HG02973 (cell line): Measurements from ENCODE around the gene OR5AR1.
"Not testable (repeated sequence)": the region's sequence is repeated elsewhere in the genome, so short reads cannot be mapped to it uniquely, and the experiment has no call there.

Experiments
- ATAC-seq: cut with Tn5 transposase; IDR thresholded peaks from one replicate; pipeline ENCODE4 v1.9.1; 2021; ENCODE audit warnings: moderate library complexity; ENCODE audit not compliant: unreplicated experiment

The OR5AR1 gene

DNA sequence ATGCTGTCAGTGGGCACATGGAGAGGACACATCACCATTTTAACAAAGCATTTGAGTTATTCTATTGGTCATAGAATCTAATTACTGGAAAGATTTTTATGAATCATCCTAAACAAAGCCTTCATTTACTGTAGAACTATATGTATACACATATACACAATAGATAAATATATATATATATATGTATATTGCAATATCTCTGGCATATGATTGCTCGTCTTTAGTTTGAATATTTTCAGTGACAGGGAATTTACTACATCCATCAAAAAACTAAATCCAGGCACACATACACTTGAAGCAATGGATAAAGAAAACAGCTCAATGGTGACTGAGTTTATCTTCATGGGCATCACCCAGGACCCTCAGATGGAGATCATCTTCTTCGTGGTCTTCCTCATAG is at the start of gene OR5AR1:
TSS of gene OR5AR1 (plus strand) at position 301 of the 400 bp plus-strand sequence. CDS start at position 301, 0 bp downstream.
- ATAC-seq, result no peak

DNA sequence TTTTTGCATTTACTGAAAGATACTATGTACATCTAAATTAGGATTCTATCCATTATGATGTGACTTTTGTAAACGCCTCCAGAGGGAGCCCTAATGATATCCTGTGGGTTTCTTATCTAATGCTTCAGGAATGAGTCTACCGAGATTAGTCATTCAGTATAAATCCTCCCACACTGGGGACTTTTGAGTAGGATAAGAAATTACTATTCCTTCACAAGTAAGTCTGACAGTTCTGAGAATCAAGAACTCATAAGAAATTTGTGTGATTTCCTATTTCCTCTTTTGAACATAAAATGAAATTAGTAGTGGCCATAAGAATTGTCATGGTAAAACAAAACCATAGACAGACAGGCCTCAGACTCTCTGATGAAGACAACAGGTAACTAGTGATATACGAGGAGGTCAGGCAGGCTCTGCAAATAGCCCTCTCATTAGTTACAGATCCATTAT is 38.8 kb upstream of the OR5AR1 start:
- ATAC-seq, result no peak

DNA sequence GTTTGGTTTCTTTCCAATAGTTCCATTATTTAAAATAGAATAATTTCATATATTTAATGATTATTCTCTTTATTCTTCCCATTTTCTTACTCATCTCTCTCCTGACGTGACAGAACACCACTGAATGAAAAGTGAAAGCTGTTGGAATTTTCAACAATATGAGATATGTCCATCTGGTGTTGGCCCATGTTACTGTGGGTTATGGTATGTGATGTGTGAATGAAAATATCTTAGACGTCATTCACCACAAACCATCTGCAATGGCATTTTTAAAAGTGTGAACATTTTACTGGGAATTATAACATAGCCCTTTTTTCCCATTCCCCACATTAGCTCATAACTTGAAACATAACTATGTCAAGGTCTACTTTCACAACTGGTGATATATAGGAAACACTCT is 37.5 kb upstream of the OR5AR1 start:
- no peak for ATAC-seq

DNA sequence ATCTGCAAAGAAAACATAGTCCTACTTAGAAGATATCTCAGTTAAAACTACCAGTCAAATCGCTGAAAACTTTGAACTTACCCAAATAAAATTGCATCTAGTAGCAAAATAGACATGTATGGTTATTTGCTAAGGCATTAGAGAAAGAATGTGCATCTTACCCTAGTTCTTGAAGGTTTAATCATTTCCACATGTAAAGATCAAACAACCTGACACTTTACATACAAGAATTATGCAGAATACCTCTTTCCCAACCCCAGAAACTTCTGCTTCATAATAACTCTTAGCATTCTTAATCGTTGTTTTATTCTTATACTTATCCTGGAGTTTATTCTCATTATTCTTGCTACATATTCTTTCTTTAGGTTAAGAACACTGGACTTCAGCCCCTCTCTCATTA is 31.2 kb upstream of the OR5AR1 start:
- no peak for ATAC-seq

DNA sequence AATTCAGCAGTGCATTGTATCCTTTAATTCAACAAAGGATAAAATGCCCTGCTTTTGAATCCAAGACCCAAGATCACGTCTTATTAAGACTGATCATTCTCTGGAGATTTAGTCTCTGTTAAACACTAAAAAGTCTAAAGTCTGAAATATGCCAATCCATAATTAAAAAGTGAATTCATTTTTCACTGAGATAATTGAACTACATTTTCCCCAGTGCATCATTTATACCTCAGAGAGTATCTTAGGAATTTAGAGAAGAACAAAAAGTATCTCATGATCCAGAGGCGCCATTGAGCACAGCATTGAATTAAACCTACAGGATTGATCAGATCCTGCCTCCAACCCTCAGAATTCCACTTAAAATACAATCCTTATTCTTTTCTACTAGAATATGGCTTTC is 26.6 kb upstream of the OR5AR1 start:
- ATAC-seq, result no peak

DNA sequence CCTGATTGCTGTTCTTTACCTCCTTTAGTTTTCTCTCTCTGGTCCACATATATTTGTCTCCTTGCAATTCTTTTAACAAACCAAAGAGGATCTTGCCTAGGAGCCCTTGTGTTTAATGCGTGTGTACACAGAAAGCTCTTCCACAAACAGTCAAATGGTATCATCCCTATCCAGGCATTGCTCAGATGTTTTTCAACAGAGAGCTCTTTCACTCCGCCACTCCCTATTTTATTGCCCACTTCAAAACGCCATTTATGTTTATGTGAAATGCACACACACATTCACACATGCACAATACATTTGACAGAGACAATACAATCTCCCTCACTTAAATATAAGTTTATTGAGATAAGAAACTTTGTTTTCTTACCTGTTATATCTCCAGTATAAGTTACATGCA is 26.0 kb upstream of the OR5AR1 start:
- no peak for ATAC-seq

DNA sequence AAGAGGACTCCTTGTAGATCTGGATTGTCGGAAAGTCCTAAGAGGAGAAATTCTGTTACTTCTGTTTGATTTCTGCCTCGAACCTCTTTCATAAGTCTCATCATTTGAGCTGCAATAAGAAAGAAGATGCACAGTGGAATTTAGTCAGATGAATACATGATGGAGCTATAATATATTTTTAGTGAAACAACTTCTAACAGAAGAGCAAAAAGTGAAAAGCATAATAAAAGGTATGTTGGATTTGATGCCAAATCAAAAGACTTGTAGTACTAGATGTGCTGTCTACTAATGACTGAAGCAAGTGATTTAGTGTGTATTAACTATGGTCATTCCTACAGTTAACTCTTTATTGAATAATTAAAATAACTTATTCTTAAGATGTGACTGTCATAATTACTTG is 21.1 kb upstream of the OR5AR1 start, which contains the start of gene OR5AP2:
TSS of gene OR5AP2 (minus strand) at position 101 of the 400 bp plus-strand sequence. CDS start at position 101, 0 bp downstream.
- ATAC-seq, result no peak

DNA sequence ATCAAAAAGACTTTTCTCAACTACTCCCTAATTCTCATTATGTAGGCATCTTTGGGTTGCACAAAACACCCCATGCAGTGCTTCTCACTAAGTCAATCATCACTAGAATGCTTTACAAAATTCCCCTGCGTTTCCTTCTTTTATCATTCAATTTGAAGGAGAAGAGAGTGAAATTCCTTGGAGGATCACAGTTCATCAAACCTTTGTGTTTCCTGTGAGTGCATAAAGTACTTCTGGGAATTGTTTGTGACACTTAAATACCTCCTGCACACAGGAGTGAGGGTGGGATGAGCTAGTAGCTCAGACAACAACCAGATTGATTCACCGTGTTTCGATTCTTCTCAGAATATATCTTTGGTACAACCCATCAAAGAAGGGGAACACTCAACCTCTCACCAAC is 3.7 kb upstream of the OR5AR1 start:
- ATAC-seq, result no peak

DNA sequence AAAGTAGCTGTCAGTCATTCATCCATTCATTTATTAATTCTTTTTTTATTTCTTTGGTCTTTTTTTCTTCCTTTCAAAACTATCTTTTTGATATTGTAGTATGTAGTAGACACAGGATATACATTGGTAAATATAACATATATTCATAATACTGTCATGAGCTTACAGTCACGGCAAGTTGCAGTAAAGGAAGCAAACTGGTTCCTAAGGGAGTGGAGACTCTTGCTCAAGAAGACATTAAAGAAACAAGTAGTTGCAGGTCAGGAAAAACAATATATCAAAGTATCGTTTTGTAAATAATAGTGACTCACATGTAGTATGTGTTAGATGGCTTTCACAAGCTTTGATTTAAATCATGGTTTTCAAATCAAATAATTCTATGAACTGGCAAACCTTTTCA is 7.5 kb downstream of the OR5AR1 start:
- ATAC-seq, result no peak

DNA sequence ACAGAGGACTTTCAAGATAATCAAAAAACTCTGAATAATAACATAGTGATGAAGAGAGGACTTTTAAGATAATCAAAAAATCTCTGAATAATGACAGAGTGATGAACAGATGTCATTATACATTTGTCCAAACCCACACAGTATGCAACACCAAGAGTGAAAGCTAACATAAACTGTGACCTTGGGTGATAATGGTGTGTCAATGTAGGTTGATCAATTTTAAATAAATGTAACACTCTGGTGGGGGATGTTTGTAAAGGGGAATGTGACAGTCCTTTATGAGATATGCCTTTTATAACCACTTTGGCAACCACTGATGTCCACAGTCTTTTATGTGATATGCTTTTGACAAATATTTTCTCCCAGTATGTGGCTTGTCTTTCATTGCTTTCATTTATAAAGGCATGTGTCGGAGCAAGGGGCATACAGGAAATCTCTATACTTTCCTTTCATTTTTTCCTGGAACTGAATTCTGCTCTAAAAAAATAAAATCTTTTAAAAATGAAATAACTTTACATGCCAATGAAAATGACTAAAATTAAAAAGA is 25.1 kb downstream of the OR5AR1 start:
- ATAC-seq, result no peak

DNA sequence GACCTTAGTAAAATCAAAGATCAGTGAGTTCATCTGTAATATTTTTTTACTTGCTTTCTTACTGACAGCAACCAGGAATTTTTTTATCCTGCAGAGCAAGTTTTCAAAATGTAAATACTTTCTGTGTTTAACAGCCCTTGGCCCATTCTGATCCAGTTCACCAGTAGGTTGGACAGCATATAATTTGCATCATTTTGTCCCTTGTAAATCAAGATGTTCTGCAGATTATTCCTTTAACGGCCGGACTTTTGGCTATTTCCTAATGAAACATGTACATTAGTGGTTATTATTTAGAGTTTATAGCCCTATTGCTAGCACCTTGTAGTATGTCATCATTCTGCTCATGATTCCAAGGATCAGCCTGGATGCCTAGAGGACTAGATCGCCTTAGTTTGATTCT is 27.7 kb downstream of the OR5AR1 start:
- ATAC-seq, result not testable (repeated sequence)

DNA sequence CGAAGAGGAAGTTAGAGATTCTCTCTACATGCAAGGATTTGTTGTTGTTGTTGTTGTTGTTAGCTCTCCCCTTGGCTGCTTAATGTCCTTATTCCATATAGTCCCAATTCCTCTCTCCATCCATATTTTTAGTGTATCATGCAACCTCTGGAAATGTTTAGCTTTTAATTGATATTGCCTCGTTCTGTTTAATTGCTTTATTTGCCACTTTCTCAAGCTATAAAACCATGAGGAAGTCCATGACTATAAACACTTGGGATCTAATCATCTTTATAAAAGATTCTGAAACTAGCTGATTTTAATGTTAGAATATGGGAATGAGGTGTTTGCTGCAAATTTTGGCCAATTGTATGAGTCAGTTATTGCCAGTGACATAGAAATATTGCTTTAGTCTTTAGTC is 29.9 kb downstream of the OR5AR1 start:
- no peak for ATAC-seq

DNA sequence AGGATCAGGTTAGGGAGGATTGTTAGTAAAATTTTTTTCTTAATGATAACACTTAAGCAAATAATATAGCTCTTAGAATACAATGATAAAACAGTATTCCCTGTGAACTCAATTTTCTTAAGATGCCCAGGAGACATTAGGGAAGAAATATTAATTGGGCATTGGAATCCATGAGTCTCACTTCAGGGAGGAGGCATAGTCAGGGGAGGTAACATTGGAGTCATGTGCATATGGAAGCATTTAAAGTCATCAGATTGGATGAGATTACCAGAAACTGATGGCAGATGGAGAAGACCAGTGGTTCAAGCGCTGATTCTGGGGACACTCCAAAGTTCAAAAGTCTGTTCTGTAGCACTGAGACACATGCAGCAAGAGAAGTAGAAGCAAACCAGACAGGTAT is 35.3 kb downstream of the OR5AR1 start, which contains the start of gene OR9G1:
TSS of gene OR9G1 (plus strand) at position 301 of the 400 bp plus-strand sequence. CDS start 1,293 bp downstream, outside the sequence.
- ATAC-seq, result no peak

DNA sequence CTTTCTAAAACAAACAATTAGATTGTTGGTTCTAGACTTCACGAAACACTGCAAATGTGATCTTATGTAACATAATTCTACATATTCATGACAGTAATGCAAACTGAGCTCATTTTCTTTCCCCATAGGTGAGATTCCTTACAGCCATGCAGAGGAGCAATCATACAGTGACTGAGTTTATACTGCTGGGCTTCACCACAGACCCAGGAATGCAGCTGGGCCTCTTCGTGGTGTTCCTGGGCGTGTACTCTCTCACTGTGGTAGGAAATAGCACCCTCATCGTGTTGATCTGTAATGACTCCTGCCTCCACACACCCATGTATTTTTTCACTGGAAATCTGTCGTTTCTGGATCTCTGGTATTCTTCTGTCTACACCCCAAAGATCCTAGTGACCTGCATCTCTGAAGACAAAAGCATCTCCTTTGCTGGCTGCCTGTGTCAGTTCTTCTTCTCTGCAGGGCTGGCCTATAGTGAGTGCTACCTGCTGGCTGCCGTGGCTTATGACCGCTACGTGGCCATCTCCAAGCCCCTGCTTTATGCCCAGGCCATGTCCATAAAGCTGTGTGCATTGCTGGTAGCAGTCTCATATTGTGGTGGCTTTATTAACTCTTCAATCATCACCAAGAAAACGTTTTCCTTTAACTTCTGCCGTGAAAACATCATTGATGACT is 36.9 kb downstream of the OR5AR1 start:
- ATAC-seq, result no peak

DNA sequence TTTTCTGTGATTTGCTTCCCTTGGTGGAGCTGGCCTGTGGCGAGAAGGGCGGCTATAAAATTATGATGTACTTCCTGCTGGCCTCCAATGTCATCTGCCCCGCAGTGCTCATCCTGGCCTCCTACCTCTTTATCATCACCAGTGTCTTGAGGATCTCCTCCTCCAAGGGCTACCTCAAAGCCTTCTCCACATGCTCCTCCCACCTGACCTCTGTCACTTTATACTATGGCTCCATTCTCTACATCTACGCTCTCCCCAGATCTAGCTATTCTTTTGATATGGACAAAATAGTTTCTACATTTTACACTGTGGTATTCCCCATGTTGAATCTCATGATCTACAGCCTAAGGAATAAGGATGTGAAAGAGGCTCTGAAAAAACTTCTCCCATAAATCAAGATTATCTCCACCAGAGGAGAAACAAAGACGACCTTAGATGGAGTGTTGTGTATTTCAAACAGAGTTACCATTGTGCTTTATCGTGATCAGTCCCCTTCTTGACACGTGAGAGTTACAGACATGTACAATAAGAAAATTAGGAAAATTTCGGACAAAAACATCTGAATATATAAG is 37.5 kb downstream of the OR5AR1 start:
- no peak for ATAC-seq

DNA sequence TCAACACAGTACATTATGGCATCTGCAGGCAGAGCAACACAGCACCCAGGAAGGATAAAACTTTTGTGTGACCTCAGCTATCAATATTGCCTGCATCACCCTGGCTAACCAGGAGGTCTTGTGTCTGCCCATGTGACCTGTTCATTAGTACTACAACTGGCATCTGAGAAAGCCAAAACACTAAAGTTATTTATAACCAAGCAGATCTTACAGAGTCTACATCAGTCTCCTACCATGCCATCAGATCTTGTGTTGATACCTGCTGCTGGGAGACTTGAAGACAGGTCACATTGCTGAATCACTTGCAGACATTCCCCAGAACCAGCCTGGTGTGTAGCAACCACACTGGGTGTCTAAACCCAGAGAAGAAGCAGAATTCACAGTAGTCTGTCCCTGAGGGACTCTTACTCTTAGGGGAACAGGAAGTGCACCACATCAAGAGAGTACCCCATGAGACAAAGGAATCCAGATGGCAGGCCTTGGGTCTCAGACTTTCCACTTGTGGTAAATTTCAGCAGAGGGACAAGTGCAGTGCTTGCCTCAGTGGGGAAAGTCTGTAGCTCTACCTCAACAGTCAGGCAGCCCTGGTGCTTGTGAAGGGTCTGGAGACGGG is 42.4 kb downstream of the OR5AR1 start:
- no peak for ATAC-seq

DNA sequence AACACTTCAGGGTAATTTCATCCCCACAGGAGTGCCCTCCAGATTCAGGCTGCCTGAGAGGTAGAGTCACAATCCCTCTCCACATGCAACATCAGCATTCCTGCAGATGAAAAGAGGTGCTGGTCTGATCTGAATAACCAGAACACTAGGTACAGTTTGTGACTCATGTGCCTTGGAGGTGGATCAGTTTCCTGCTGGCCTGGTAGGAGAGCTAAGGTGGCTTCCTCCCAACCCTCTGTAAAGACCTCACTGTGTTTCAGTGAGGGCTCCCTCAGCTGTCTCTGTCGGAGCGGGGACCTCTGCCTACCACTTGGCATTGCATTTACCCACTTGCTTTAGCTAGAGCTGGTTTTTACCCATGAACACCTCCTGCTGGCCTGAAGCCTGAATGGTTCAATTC is 43.0 kb downstream of the OR5AR1 start:
- ATAC-seq, result no peak

DNA sequence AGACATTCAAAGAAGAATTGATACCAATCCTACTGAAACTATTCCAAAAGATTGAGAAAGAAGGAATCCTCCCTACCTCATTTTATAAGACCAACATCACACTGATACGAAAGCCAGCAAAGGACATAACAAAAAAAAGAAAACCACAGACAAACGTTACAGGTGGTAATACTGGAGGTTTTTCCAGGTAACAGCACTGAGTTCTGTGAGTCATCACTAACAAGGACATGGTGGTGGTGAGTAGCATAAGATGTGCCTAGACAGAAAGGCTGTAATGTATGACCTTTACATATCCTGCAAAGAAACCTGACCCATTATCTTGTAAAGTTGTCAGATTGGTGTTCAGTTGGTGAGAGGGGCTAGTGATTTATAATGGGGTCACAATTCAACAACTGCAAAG is 50.7 kb downstream of the OR5AR1 start:
- no peak for ATAC-seq
